Raji (cell line): ENCODE measurements around the gene CCNT1.

Experiments used
- POLR2A ChIP-seq: IDR thresholded peaks from 2 replicates; pipeline ENCODE4 v1.6.1; 2011; ENCODE audit warnings: low read depth, low read length, control low read depth; ENCODE audit not compliant: insufficient read depth

CCNT1 gene

GRCh38 chr12:48678551-48679185, 37.8 kb downstream of the CCNT1 start:
- no peak for TF ChIP-seq POLR2A

DNA sequence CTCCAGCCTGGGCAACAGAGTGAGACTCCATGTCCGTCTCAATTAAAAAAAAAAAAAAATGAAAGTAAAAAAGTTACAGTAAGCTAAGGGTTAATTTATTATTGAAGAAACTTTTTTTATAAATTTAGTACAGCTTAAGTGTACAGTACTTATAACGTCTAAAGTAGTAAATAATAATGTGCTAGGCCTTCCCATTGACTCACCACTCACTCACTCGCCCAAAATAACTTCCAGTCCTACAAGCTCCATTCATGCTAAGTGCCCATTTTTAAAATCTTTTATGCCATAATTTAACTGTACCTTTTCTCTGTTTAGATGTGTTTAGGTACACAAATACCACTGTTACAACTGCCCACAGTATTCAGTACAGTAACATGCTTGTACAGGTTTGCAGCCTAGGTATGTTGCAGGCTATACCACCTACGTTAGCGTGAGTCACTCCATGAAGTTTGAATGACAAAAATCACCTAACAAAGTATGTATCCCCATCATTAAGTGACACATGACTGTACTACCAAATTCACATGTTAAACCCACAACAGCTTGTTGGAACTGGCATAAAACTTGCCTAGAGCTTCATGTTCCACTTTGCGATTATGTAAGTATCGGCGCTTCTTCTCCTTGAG, 45.2 kb downstream of the CCNT1 start:
- TF ChIP-seq POLR2A = no peak

- no peak for TF ChIP-seq POLR2A
Observed at GRCh38 chr12:48668996-48669395, 47.5 kb downstream of the CCNT1 start.

DNA sequence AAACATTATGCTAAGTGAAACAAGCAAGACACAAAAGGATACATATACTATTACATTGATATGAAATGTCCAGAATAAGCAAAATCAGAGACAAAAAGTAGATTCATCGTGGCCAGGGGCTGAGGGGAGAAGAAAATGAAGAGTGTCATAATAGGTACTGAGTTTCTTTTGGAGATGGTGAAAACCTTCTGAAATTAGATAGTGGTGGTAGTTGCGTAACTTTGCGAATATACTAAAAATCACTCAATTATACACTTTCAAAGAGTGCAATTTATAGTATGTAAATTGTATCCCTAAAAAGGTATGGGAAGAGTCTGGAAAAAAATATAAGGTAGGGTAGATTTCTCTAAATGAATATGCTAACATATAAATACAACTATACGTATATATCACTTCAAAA, 56.6 kb downstream of the CCNT1 start:
- TF ChIP-seq POLR2A = no peak

GRCh38 chr12:48651681-48652080, 64.8 kb downstream of the CCNT1 start:
- TF ChIP-seq POLR2A = no peak

GRCh38 chr12:48643011-48643410, 73.5 kb downstream of the CCNT1 start:
- no peak for TF ChIP-seq POLR2A

GRCh38 chr12:48640854-48641253, 75.7 kb downstream of the CCNT1 start:
- no peak for TF ChIP-seq POLR2A

GRCh38 chr12:48640428-48640827, 76.1 kb downstream of the CCNT1 start:
- TF ChIP-seq POLR2A = no peak
